GM21786 (cell line): ENCODE data around the gene SH3RF1.

Experiments used
- ATAC-seq: cut with Tn5 transposase; IDR thresholded peaks from one replicate; pipeline ENCODE4 v1.9.1; 2021; ENCODE audit not compliant: unreplicated experiment

Gene SH3RF1

DNA sequence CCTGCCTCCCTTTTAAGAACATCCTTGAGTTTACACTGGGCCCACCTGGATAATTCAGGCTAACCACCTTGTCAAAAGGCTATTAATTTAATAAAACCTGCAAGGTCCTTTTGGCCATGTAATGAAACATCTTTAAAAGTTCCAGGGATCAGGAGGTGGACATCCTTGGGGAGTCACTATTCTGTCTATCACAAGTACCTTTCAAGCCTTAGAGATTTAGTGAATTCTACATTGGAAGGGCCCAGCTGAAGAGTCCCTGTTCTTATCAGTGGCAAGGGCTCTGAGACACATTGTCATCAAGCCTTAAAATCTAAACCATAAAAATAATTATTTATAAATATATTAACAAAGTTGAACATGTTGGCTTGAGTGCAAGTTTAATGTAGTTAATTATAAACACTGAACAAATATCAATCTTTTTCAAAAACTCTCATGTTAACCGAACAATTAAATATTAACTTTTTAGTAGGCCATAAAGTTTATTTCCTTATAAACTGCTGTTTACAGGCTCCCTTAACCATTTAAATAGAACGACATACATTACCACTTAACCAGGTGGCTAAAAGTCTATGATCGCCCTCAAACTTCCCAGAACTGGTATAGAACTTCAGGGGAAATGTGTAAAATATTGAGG lies 156.3 kb downstream of the SH3RF1 start:
- ATAC-seq, result no peak

DNA sequence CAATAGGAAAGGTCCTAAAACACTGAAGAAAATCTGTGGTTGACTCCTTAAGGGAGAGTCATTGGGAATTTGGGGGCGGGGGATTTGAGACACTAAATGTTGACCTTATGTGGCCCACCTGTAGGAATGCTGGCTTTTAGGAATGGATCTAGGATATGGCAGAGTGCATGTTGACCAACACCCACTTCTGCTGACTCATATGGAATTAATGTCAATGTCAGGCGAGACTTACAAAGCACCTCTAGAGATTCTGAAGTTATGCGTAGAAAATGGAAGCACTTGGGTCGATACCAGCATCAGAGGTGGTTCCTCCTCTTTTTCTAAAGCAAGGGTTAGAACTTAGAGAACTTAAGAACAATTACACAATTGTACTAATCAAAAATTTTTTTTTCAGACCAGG lies 160.1 kb downstream of the SH3RF1 start:
- ATAC-seq, result no peak

- no peak for ATAC-seq
These were observed 161.6 kb downstream of the SH3RF1 start for GRCh38 chr4:169109035-169109675.

DNA sequence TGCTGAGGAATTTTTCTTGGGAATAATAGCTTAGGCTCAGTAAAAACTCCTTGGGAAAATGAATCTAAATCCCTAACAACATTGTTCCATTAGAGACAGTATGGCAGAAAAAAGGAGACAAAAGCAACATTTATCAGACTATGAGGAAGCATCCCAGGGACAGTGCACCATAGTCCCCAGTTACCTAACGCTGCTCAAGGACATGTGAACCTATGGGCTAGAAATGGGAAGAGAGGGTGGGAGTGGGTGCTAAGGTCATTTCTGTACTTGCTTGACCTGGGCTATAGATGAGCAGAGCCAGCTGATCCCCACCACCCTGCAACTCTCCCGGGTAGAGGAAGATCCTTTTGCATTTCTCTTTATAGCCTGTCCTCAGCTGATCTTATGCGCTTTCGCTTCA lies 162.5 kb downstream of the SH3RF1 start:
- ATAC-seq, result no peak

DNA sequence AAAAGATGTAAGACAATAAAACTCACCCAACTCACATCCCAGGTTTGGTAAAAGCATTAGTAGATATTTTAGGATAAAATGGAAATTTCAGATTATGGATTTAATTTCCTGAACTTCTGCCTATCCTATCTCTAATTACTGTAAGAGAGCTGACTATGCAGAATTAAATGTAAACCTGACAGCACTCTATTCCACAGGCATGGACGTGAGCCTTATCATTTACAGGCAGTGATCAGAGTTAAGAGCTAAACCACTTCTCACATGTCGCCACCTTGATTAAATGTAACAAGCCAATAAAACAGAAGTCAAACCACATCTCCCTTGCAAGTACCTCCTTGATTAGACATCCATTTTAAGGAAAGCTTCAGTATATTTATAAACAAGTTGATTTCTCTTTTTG lies 163.2 kb downstream of the SH3RF1 start:
- no peak for ATAC-seq

DNA sequence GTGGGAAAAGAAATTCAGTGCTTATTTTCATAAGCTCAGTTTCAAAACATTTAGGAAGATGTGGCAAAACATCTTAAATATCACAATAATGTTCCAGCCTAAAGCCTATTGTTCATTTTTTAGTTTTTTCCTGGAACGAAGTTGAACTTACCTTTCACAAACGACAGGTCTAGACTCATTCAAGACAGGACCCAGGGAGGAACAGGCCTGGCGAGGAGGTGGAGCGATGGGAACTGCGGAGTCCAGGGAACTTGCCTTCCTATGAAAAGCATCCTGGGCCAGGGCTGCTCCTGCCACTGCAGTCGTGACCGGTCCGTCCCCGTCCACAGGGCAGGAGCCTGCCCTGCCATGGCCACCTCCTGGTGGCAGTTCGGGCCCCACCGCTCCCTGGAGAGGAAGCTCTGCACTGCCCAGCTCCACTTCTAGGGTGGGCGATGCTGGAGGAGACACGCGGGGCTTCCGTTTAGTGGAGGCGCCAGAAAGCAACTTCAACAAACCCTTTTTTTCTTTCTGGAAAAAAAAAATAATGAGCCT lies 164.0 kb downstream of the SH3RF1 start:
- ATAC-seq, result no peak

GRCh38 chr4:169105620-169106019 lies 165.1 kb downstream of the SH3RF1 start:
- no peak for ATAC-seq

GRCh38 chr4:169103966-169104412 lies 166.8 kb downstream of the SH3RF1 start:
- ATAC-seq, result no peak

- no peak for ATAC-seq
These were observed 168.7 kb downstream of the SH3RF1 start for GRCh38 chr4:169102026-169102425.

- peak; percentile 5 for ATAC-seq
These were observed 170.1 kb downstream of the SH3RF1 start for GRCh38 chr4:169100670-169101101.

GRCh38 chr4:169099771-169100180 lies 171.0 kb downstream of the SH3RF1 start:
- ATAC-seq, result peak; percentile 45

- ATAC-seq, result no peak
These were observed 171.6 kb downstream of the SH3RF1 start for GRCh38 chr4:169098969-169099690.

- ATAC-seq, result peak; percentile 40
These were observed 172.2 kb downstream of the SH3RF1 start for GRCh38 chr4:169098532-169098931.

DNA sequence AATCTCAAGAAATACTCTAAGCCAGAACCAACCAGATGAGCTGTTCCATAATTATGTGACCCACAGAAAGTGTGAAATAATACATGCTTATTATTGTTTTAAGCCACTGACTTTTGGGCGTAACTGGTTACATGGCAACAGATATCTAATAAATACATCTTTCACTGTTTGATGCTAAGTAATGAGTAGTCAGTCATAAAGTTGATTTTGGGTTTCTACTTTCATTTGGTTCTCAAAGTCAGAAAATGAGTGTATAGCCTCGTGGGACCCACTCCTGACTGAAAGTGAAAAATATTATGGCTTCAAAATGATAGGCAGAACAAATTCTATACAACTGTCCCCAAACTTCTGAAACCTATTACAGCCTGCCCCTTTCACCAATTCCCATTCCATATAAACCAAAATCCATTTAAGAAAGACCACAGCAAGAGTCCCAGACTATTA lies 172.7 kb downstream of the SH3RF1 start:
- ATAC-seq, result peak; percentile 39

- no peak for ATAC-seq
These were observed 174.5 kb downstream of the SH3RF1 start for GRCh38 chr4:169096221-169096620.

DNA sequence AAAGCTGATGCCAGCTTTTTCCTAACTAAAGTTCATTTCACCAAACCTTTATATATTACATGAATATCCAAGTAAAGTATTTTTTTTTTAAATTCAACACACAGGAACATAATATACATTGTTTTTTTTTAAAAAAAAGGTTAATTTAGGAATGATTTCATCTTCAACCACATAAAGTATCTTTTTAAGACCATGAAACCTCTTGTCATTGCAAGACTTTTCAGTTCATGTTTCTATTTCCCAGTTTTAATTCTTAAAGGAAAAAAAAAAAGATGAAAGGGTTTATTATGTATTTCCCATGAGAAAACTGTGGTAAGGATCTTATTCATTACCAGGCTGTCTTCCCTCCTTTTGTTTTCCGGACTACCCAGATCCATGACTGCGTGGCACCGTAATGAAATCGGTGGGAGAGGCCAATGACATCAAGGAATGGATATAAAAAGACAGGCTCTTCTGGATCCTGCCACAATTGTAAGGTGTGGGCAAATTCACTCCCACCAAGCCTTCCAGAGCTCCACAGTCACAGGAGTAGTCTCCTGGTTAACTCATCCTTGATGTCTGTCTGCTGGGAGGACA lies 176.0 kb downstream of the SH3RF1 start:
- no peak for ATAC-seq

DNA sequence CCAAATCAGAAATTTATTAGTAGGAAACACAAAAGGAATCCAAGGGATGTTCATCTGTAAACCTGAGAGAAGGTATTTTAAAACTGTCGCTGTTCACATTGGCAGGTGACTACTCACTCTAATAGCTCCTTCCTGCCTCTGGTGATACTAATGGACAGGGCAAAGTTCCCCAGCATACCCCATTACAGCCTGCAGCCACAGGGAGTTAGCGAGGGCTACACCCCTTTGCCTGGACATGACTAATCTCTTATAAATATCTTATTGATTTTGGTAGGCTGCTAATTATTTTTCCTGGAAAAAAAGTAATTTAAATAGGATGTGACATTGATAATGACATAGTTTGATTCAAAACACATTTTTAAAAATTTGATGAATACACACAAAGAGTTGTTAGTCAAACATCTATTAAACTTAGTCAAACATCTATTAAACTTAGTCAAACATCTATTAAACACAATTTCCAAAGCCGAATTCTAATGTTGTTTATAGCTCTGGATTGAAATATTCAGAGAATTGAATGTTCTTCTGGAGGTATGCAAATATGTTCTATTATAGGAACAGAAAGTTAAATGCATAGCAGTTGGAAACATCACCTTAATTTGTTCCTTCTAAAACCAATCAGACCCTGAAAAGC lies 177.8 kb downstream of the SH3RF1 start:
- no peak for ATAC-seq

DNA sequence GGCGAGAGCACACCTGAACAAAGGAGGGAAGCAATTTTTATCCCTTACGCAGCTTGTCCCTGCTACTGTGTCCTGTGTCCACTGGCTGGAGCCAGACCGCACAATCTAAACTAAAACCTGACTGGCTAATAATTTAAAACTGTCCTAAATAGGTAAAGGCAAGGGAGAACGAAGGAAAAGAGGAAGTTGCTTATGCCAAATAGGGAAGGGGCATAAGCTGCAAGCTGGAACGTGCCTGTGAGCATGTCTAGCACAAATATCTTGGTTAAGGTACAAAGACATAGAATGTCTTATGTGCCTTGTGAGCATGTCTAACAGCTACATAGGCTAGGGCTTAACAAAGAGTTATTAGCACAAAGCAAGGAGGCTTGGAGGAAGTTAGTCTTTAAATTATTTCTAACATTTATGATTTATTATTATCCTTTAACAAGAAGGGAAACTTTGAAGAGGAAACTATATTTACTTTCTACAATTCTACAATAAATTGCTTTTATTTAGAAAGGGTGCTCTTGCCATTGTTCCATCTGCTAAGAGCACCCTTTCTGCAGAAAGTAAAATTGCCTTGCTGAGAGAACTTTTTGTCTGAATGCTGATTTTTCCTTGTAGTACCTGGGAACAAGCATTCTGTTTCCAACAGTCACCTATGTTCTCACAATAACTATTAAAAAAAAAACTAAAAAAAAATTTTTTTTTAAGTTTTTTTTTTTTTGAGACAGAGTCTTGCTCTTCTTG lies 180.1 kb downstream of the SH3RF1 start:
- no peak for ATAC-seq

- ATAC-seq, result no peak
These were observed 181.8 kb downstream of the SH3RF1 start for GRCh38 chr4:169089004-169089403.

- ATAC-seq, result no peak
These were observed 185.8 kb downstream of the SH3RF1 start for GRCh38 chr4:169084954-169085353.
